HEK293T (cell line): ENCODE results near the gene DDX24.

Source experiments
- ARNT ChIP-seq: fragments of 450-650 bp; IDR thresholded peaks from 2 replicates; pipeline ENCODE4 v1.6.1; 2017; ENCODE audit warnings: mild to moderate bottlenecking
- BHLHE40 ChIP-seq: fragments of 450-650 bp; IDR thresholded peaks from 2 replicates; pipeline ENCODE4 v1.6.1; 2016; ENCODE audit warnings: mild to moderate bottlenecking, moderate library complexity, borderline replicate concordance
- ELF4 ChIP-seq: fragments of 450-650 bp; IDR thresholded peaks from 2 replicates; pipeline ENCODE4 v1.6.1; 2017; ENCODE audit warnings: antibody characterized with exemption
- FOXK2 ChIP-seq: fragments of 450-650 bp; IDR thresholded peaks from 2 replicates; pipeline ENCODE4 v1.6.1; 2016; ENCODE audit warnings: mild to moderate bottlenecking
- FOXM1 ChIP-seq: fragments of 450-650 bp; IDR thresholded peaks from 2 replicates; pipeline ENCODE4 v1.6.1; 2017; ENCODE audit warnings: mild to moderate bottlenecking, borderline replicate concordance
- HDGF ChIP-seq: fragments of 450-650 bp; IDR thresholded peaks from 2 replicates; pipeline ENCODE4 v1.6.1; 2017; ENCODE audit warnings: antibody characterized with exemption, borderline replicate concordance
- L3MBTL2 ChIP-seq: fragments of 450-650 bp; conservative IDR thresholded peaks from 2 replicates; pipeline ENCODE4 v1.6.1; 2016; ENCODE audit warnings: mild to moderate bottlenecking
- NFRKB ChIP-seq: fragments of 450-650 bp; IDR thresholded peaks from 2 replicates; pipeline ENCODE4 v1.6.1; 2016; ENCODE audit warnings: mild to moderate bottlenecking, moderate library complexity
- SP1 ChIP-seq: fragments of 450-650 bp; IDR thresholded peaks from 2 replicates; pipeline ENCODE4 v1.6.1; 2017
- SUZ12 ChIP-seq: fragments of 450-650 bp; IDR thresholded peaks from 2 replicates; pipeline ENCODE4 v1.6.1; 2016; ENCODE audit warnings: mild to moderate bottlenecking
- TARDBP ChIP-seq: fragments of 450-650 bp; IDR thresholded peaks from 2 replicates; pipeline ENCODE4 v1.6.1; 2016
- ZNF384 ChIP-seq: fragments of 450-650 bp; IDR thresholded peaks from 2 replicates; pipeline ENCODE4 v1.6.1; 2016
- TF ChIP-seq, protein P1 (sequence below): fragments of 450-650 bp; IDR thresholded peaks from 2 replicates; pipeline ENCODE4 v1.6.1; 2016

DNA sequence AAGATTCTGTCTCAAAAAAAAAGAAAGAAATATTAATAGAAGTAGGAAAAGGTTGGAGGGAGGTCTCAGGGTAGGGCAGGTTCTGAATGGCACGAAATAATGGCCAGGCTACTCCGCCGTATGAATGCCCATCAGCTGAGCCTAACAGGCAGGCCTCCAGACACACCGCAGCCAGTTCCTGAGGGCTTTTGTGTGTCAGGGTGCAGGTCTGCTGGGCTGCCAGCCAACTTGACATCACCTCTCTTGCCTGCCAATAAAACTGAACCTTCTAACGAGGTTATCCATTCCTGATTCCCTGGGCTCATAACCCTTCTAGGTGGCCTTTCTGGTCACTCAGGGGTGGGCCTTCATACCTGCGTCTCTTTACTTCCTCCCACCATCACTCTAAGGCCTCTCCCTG, 32.5 kb upstream of the DDX24 start:
- TF ChIP-seq FOXK2: no peak
- TF ChIP-seq ZNF384: no peak
- TF ChIP-seq SUZ12: no peak
- TF ChIP-seq ELF4: no peak
- TF ChIP-seq ARNT: no peak
- no peak for TF ChIP-seq SP1
- TF ChIP-seq, protein P1, sequence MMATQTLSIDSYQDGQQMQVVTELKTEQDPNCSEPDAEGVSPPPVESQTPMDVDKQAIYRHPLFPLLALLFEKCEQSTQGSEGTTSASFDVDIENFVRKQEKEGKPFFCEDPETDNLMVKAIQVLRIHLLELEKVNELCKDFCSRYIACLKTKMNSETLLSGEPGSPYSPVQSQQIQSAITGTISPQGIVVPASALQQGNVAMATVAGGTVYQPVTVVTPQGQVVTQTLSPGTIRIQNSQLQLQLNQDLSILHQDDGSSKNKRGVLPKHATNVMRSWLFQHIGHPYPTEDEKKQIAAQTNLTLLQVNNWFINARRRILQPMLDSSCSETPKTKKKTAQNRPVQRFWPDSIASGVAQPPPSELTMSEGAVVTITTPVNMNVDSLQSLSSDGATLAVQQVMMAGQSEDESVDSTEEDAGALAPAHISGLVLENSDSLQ: no peak
- TF ChIP-seq NFRKB: no peak
- no peak for TF ChIP-seq BHLHE40
- TF ChIP-seq TARDBP: no peak
- TF ChIP-seq HDGF: no peak
- no peak for TF ChIP-seq FOXM1
- TF ChIP-seq L3MBTL2: no peak
